GM12875 (cell line): ENCODE data around the gene BCAS3.

Source experiments
- H3K4me3 ChIP-seq: one replicate; pipeline ENCODE4 v1.5.1; 2011; ENCODE audit warnings: low read depth, low read length, control low read depth
- TF ChIP-seq, protein P1 (sequence below): IDR thresholded peaks from 2 replicates; pipeline ENCODE4 v1.5.1; 2011; ENCODE audit warnings: low read depth, mild to moderate bottlenecking, control low read depth, inconsistent platforms, low read length, moderate library complexity, borderline replicate concordance; ENCODE audit not compliant: insufficient read depth

The BCAS3 gene

DNA sequence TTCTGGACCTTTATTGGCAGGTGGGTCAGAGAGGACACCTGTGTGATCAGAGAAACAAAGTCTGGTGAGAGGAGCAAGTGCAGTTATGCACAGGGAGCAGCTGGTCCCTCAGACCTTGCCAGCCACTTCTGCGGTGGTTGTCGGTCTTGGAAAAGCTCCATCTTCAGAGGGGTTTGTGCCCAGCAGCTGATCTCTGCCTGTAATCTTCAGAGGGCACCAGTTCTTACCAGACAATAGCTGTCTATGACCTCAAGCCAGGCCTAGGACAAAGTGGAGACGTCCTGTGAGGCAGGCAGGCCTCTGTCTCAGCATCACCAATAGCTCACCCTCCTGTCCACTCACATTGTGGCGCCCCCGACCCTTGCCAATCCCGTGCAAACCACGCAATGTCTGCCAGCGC is 655.5 kb downstream of the BCAS3 start:
- H3K4me3 ChIP-seq, result no peak overlapping the region
- TF ChIP-seq, protein P1, sequence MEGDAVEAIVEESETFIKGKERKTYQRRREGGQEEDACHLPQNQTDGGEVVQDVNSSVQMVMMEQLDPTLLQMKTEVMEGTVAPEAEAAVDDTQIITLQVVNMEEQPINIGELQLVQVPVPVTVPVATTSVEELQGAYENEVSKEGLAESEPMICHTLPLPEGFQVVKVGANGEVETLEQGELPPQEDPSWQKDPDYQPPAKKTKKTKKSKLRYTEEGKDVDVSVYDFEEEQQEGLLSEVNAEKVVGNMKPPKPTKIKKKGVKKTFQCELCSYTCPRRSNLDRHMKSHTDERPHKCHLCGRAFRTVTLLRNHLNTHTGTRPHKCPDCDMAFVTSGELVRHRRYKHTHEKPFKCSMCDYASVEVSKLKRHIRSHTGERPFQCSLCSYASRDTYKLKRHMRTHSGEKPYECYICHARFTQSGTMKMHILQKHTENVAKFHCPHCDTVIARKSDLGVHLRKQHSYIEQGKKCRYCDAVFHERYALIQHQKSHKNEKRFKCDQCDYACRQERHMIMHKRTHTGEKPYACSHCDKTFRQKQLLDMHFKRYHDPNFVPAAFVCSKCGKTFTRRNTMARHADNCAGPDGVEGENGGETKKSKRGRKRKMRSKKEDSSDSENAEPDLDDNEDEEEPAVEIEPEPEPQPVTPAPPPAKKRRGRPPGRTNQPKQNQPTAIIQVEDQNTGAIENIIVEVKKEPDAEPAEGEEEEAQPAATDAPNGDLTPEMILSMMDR, result no peak

- TF ChIP-seq, protein P1, result no peak
- H3K4me3 ChIP-seq, result no peak overlapping the region
These were observed 657.0 kb downstream of the BCAS3 start for GRCh38 chr17:61334673-61335072.

DNA sequence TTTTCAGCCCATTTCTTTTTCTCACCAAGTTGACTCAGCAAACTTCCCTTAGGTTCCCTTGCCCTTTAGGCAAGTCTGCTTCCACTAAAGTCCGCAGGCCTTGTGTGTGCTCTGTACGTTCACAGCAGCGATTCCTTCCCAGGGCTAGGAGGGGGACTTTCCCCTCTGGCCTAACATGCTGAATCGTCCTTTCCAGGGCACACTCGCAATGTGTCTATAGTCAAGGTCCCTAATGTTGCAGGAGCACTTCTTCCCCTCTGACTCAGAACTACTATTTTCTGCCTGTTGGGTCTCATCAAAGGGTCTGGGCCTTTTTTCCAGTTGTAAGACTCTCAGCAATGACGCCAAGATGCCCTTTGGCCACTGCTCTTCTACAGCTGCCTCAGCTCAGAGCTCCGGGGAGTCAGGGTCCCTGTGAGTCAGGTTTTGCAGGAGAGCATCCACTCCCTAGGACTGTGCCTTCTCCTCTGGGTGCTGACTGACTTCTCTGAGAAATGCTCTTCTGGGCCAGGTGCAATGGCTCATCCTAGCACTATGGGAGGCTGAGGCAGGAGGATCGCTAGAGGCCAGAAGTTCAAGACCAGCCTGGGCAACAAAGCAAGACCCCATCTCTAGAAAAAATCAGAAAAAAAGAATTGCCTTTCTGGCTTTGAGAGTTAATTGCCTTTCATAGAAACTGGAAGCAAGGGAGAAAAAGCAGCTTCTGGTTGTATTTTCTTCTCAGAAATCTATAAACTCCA is 657.6 kb downstream of the BCAS3 start:
- no peak overlapping the region for H3K4me3 ChIP-seq
- TF ChIP-seq, protein P1, result no peak

DNA sequence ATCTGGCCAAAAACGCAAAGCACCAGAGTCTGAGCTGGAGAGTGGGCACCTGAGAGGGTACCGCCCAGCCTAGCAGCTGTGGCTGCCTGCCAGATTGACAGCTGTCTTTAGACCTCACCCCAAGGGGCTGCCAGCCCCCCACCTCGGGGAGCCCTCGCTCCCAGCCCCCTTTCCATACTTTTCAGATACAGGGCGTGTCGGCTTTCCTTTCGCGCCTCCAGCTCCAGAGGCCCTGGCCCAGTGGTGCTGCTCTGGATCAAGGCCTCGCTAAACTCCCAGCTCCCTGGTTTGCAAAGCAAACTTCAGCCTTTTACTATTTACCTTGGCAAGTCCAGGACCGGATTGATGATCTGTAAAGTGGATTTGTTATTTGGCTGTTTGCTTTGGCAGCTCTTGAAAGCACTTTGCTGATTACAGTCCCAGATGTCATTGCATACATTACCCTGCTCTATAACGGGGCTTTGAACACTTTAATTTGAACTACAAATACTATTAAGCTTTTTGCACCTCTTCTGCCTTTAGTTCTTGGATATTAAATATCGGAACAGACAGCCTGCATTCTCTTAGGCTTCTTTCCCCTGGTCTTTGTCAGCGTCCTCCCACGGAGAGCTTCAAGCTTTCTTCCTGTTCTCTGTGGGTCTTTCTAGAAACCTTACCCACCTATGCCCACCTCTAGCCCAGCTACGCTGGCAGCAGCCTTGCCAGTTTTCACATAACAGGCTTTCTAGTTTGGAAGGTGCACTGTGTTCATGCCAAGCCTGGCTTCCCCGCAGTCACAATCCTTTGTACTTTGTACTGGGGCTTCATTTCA is 658.4 kb downstream of the BCAS3 start:
- H3K4me3 ChIP-seq, result no peak overlapping the region
- TF ChIP-seq, protein P1, result no peak

GRCh38 chr17:61337290-61337689 is 659.6 kb downstream of the BCAS3 start:
- no peak overlapping the region for H3K4me3 ChIP-seq
- TF ChIP-seq, protein P1, result no peak

- no peak overlapping the region for H3K4me3 ChIP-seq
- TF ChIP-seq, protein P1, result no peak
These were observed 660.5 kb downstream of the BCAS3 start for GRCh38 chr17:61338000-61338798.
